Esophagus muscularis mucosa (tissue), 4 donors: ENCODE results near the gene KRT86. TPM values are rescaled to one million over a fixed set of nuclear protein-coding genes. Genes with fewer than 3 reads are reported as not detected.

Source experiments
- DNase-seq: peaks from one replicate; pipeline ENCODE4 v3.0.0-alpha.2; 2017; ENCODE audit errors: extremely low spot score
- H3K27ac ChIP-seq, 4 donors: fragments of 200-600 bp; sonication (generic); replicated peaks in 1 of 4; 1 replicate in 3 of 4; 2 replicates in 1 of 4; pipeline ENCODE4 v1.5.1; 2016 to 2019; ENCODE audit warnings: mild to moderate bottlenecking in 1 of 4
- H3K27me3 ChIP-seq, 4 donors: fragments of 200-600 bp; sonication (generic); one replicate each; pipeline versions ENCODE4 v1.5.1 to v1.6.0; 2016 to 2019
- H3K36me3 ChIP-seq, 4 donors: fragments of 200-600 bp; sonication (generic); one replicate each; pipeline ENCODE4 v1.5.1; 2016 to 2019
- H3K4me1 ChIP-seq, 4 donors: fragments of 200-600 bp; sonication (generic); one replicate each; pipeline ENCODE4 v1.5.1; 2016 to 2019
- H3K4me3 ChIP-seq, 4 donors: fragments of 200-600 bp; sonication (generic); 1 replicate in 2 of 4; 2 replicates in 2 of 4; pipeline ENCODE4 v1.5.1; 2016 to 2019; ENCODE audit warnings: mild to moderate bottlenecking in 4 of 4, moderate library complexity in 1 of 4
- H3K9me3 ChIP-seq, 4 donors: fragments of 200-600 bp; sonication (generic); 1 replicate in 3 of 4; 2 replicates in 1 of 4; pipeline ENCODE4 v1.5.1; 2016 to 2019
- CTCF ChIP-seq, 3 experiments: fragments of 200-600 bp in 2 of 3; fragments of 450-650 bp in 1 of 3; sonication (generic) in 2 of 3; IDR thresholded peaks; one replicate each; pipeline ENCODE4 v1.5.1; 2017 to 2019; ENCODE audit warnings: antibody characterized with exemption in 3 of 3, mild to moderate bottlenecking in 2 of 3, moderate library complexity in 1 of 3
- EP300 ChIP-seq: sonication (generic); formaldehyde crosslinking; IDR thresholded peaks from one replicate; pipeline ENCODE4 v1.6.1; 2017; ENCODE audit warnings: antibody characterized with exemption
- POLR2A ChIP-seq: fragments of 450-650 bp; IDR thresholded peaks from one replicate; pipeline ENCODE4 v1.6.1; 2017; ENCODE audit warnings: antibody characterized with exemption, moderate library complexity, mild to moderate bottlenecking, low read depth
- POLR2AphosphoS5 ChIP-seq, 2 donors: sonication (generic); formaldehyde crosslinking; IDR thresholded peaks; one replicate each; pipeline ENCODE4 v1.6.1; 2017; ENCODE audit warnings: antibody characterized with exemption in 2 of 2
- WGBS: methylation state at CpG from one replicate; pipeline ENCODE4 v1.1.5; 2018; 5-methylcytosine and 5-hydroxymethylcytosine counted together
- intact Hi-C: fragments of 100-400 bp; cut with DNase I; formaldehyde crosslinking; loops from one replicate; pipeline ENCODE4 v1.15.1; 2023
- total RNA-seq, 4 donors: library from RNA; depleted of rRNA; stranded (reverse); fragments of >200 nt; gene quantifications; one replicate each; pipeline versions ENCODE4 v1.1.0 to v1.2.1, GENCODE V29; 2016

Gene KRT86
- total RNA-seq, 4 donors from 2014 or later = 0.29 to 0.33 TPM; not detected in 2

GRCh38 chr12:52234223-52234810 lies 40.1 kb upstream of the KRT86 start:
- peaks cover 0 to 60% (median 21%) of the 10 kb centered on the region in 4 donors for H3K27me3 ChIP-seq
- TF ChIP-seq EP300 (no peak), POLR2A (no peak), CTCF (IDR thresholded peaks at IDR 0.05) (no peak), POLR2AphosphoS5 (IDR thresholded peaks at IDR 0.05) (no peak)
- H3K9me3 ChIP-seq = no peaks in the 10 kb centered on the region
- H3K4me3 ChIP-seq = no peak overlapping the region
- no peak for DNase-seq
- peaks cover 20 to 34% (median 24%) of the 10 kb centered on the region in 4 donors for H3K4me1 ChIP-seq
- no peaks in the 10 kb centered on the region for H3K36me3 ChIP-seq
- no peak overlapping the region for H3K27ac ChIP-seq
- intact Hi-C loops = no loop called here
- 94% methylated on average over 10 of the region's 10 CpGs for WGBS

- no peak for TF ChIP-seq CTCF (IDR thresholded peaks at IDR 0.05)
- TF ChIP-seq POLR2AphosphoS5 (IDR thresholded peaks at IDR 0.05) = no peak
- TF ChIP-seq POLR2A = no peak
- no peak for TF ChIP-seq EP300
- Histone ChIP-seq H3K9me3 (no peaks in the 10 kb centered on the region), H3K27me3 (peaks cover 0 to 52% (median 21%) of the 10 kb centered on the region in 4 donors), H3K4me3 (no peak overlapping the region), H3K27ac (no peak overlapping the region), H3K4me1 (peaks cover 20 to 34% (median 24%) of the 10 kb centered on the region in 4 donors), H3K36me3 (no peaks in the 10 kb centered on the region)
- WGBS = 96% methylated on average over 15 of the region's 15 CpGs
- DNase-seq = no peak
- intact Hi-C loops = no loop called here
Observed at GRCh38 chr12:52235001-52235764, 39.3 kb upstream of the KRT86 start.

GRCh38 chr12:52235822-52236361 lies 38.6 kb upstream of the KRT86 start:
- intact Hi-C loops = no loop called here

GRCh38 chr12:52236386-52237050 lies 37.9 kb upstream of the KRT86 start:
- Histone ChIP-seq H3K27me3 (peaks cover 0 to 40% (median 21%) of the 10 kb centered on the region in 4 donors), H3K4me3 (no peak overlapping the region), H3K36me3 (no peaks in the 10 kb centered on the region), H3K4me1 (peaks cover 12 to 23% (median 15%) of the 10 kb centered on the region in 4 donors), H3K9me3 (no peaks in the 10 kb centered on the region), H3K27ac (no peak overlapping the region)
- intact Hi-C loops = no loop called here
- 100% methylated on average over 2 of the region's 3 CpGs for WGBS
- no peak for DNase-seq
- TF ChIP-seq EP300 = no peak
- no peak for TF ChIP-seq CTCF (IDR thresholded peaks at IDR 0.05)
- no peak for TF ChIP-seq POLR2AphosphoS5 (IDR thresholded peaks at IDR 0.05)
- no peak for TF ChIP-seq POLR2A

More at GRCh38 chr12:52235822-52236361, 38.6 kb upstream of the KRT86 start:
- peaks cover 0 to 46% (median 21%) of the 10 kb centered on the region in 4 donors for H3K27me3 ChIP-seq
- no peaks in the 10 kb centered on the region for H3K9me3 ChIP-seq
- TF ChIP-seq CTCF (IDR thresholded peaks at IDR 0.05) (no peak), POLR2AphosphoS5 (IDR thresholded peaks at IDR 0.05) (no peak)
- WGBS = 87% methylated on average over 4 of the region's 4 CpGs
- DNase-seq = no peak
- H3K27ac ChIP-seq = no peak overlapping the region
- no peaks in the 10 kb centered on the region for H3K36me3 ChIP-seq
- H3K4me3 ChIP-seq = no peak overlapping the region
- H3K4me1 ChIP-seq = peaks cover 15 to 27% (median 18%) of the 10 kb centered on the region in 4 donors
